GM19397 (cell line): Measurements from ENCODE around the gene HP.

ENCODE experiments used
- ATAC-seq: cut with Tn5 transposase; IDR thresholded peaks from one replicate; pipeline ENCODE4 v1.9.1; 2021; ENCODE audit warnings: mild to moderate bottlenecking, moderate library complexity; ENCODE audit not compliant: unreplicated experiment

Gene HP

GRCh38 chr16:72084445-72084844 is 30.1 kb downstream of the HP start:
- no peak for ATAC-seq

- no peak for ATAC-seq
Observed at GRCh38 chr16:72085002-72085401, 30.7 kb downstream of the HP start.

DNA sequence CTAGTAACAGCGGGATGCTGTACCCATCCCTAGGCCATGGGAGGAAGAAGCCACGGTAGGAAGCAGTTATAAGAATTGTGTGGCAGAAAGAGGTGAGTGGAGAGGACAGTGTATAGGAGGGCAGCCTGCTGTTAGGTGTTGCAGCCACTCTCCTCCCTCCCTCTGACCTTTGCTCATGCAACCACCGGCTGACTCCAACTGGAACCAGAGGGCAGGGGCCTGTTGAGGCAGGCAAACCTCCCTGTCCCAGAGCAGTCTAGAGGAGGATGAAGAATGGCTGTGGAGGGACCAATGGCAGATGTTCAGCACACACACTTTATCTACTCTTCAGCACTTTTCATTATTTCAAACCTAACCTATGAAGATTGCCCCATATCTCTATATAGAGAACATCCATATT is 36.9 kb downstream of the HP start:
- ATAC-seq = no peak

DNA sequence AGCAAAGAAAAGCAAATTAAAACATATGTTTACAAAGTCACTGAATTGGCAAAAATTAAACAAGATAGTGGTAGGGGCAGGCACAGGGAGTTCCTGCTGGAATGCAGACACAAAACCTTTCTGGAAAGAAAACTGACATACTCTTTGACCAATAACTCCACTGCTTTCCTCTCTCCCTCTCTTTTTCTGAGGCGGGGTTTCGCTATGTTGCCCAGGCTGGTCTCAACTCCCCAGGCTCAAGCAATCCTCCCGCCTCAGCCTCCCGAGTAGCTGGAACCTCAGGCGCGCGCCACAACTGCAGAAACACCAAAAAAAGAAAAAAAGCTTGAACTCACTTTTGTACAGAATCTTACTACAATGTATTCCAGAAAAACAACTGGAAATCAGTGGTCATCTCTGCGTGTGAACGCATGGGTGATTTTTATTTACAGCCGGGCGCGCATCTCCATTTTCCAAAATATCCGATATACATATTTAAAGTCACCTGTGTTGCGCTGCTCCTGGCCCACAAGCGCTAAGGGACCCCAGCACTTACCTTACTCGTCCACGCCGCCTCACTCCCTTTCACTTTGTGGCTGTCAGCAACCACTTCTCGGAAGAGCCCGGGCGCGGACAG is 38.6 kb downstream of the HP start:
- no peak for ATAC-seq

GRCh38 chr16:72093448-72094265 is 39.4 kb downstream of the HP start, which contains the start of the genes DHX38 and TXNL4B:
DHX38 (plus strand) TSS chr16:72093847; CDS start chr16:72096158, 2,311 bp downstream.
TXNL4B (minus strand) TSS chr16:72093620; CDS start chr16:72090749, 2,871 bp downstream.
- peak; percentile 96 for ATAC-seq

DNA sequence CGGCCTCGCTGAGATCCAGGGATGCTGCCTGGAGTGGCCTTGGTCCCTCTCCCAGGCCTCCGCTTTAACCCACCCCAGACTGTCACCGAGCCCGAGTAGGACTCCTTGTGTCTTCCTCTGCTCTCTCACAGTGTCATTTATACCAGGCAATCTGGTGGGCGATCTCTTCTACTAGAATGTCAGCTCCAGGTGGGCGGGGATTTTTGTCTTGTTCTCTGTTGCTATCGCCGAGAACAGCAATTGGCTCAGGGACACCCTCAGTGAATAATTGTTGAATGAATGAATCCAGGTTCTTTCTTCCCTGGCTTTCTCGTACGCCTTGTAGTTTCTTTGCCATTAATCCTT is 39.9 kb downstream of the HP start:
- ATAC-seq = no peak

- no peak for ATAC-seq
Observed at GRCh38 chr16:72098936-72099335, 44.6 kb downstream of the HP start.

- peak; percentile 72 for ATAC-seq
Observed at GRCh38 chr16:72099377-72099818, 45.1 kb downstream of the HP start.

DNA sequence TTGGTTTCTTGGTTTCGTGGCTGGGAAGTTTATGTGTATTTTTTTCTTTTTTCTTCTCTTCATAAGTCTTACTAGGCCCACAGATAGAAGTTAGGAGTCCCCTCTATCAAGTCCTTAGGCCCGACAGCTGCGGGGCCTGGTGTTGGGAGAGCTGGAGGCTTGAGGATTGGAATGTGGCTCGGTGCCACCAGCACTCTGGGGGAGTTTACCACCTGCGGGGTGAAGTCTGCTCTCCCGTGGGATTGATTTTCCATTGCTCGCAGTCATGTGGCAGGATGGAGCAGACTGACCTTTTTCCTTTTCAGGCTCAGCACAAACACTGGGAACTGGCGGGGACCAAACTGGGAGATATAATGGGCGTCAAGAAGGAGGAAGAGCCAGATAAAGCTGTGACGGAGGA is 46.9 kb downstream of the HP start:
- no peak for ATAC-seq

DNA sequence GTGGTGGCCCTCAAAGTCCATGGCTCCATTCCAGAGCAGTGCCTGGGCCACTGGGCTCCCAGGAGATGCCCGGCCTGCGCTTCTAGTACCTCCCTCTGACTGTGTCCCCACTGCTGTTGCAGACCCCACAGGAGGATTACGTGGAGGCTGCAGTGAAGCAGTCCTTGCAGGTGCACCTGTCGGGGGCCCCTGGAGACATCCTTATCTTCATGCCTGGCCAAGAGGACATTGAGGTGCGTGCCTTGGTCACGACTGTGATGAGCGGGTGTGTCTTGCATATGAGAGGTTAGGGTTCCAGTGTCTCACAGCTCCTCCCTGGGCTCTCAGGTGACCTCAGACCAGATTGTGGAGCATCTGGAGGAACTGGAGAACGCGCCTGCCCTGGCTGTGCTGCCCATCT is 50.6 kb downstream of the HP start:
- no peak for ATAC-seq

- ATAC-seq = no peak
Observed at GRCh38 chr16:72105978-72106377, 51.7 kb downstream of the HP start.

- no peak for ATAC-seq
Observed at GRCh38 chr16:72107371-72107770, 53.1 kb downstream of the HP start.

DNA sequence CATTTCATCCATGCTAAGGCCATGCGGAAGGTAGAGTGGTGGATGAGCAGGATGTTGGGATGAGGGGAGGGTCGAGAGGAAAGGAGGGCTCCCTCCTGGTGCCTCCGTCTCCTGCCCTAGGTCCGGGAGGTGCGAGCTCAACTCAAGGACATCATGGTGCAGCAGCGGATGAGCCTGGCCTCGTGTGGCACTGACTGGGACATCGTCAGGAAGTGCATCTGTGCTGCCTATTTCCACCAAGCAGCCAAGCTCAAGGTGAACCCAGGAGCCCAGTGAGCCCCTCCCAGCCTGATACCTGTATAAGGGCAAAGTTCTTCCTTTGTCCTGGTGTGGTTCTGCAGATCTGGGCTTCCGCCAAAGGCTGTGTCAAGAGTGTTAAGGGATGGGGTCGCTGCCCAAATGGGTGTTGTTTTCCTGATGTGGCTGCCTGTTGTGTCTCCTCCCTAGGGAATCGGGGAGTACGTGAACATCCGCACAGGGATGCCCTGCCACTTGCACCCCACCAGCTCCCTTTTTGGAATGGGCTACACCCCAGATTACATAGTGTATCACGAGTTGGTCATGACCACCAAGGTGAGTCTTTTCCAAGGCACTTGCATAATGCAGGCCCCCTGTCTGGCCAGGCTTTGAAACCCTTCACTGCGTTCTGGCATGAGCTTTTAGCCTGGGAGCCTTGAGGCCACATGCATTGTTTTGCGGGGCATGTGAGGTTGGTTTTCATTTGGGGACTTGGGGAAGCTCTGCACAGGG is 54.2 kb downstream of the HP start:
- ATAC-seq = no peak

GRCh38 chr16:72109300-72109699 is 55.0 kb downstream of the HP start:
- ATAC-seq = no peak

DNA sequence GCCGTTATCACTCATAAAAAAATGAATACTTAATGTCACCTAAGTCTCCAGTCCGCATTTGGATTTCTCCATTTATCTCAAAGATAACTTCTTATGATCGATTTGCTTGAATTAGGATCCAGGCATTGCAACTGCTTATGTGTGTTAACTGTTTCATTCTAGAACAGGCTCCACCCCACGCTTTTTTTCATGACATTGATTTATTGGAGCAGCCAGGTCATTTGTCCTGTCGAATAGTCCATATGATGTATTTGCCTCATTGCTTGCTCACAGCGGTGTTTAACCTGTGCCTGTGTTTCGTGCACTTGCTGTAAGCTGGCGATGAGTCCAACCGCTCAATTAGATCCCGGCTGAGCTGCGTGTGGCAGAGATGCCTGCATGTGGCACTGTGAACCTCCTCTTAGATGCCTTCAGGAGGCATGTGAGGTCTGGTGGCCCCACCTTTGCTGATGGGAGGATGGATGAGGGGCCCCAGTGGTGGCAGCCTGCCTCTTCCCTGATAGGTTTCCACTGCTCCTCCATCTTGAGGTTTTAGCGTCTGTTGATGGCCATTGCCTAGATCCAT is 55.7 kb downstream of the HP start:
- ATAC-seq = no peak
